ENCODE results near the gene FYB2.

FYB2 gene, protein sequence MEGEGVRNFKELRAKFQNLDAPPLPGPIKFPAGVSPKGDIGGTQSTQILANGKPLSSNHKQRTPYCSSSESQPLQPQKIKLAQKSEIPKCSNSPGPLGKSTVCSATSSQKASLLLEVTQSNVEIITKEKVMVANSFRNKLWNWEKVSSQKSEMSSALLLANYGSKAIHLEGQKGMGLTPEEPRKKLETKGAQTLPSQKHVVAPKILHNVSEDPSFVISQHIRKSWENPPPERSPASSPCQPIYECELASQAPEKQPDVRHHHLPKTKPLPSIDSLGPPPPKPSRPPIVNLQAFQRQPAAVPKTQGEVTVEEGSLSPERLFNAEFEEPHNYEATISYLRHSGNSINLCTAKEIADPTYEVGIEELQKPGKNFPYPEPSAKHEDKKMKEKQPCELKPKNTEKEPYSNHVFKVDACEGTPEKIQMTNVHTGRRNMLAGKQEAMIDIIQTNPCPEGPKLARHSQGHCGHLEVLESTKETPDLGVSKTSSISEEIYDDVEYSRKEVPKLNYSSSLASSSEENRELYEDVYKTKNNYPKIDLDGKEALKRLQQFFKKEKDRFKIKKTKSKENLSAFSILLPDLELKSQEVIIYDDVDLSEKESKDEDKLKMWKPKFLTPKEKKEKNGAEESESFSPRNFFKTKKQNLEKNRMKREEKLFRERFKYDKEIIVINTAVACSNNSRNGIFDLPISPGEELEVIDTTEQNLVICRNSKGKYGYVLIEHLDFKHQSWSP

DNA sequence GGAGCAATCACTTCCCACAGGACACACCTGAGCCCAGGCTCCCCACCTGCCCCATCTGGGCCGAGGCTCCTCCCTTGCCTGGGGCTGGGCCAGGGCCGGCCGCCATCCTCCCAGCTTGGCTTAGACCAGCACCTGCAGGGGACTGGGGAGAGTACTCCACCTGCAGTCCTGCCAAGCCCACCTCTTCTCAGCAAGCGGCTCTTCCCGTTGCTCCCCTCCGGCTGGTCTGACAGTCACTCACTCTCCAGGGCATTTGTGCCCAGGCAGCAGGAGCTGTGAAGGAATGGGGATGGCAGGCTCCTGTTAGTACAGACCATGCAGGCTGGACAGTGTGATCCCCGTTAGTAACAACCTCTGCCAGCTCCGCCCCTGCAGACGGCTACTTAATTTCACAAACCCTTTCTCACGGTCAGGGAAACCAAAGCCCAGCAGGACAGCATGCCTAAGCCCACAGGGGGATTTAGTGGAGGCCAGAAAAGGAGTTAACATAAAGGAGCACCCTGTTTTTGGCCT lies at the start of gene FYB2:
Gene FYB2, minus strand, starts transcription at position 18 of the 513 bp plus-strand sequence. CDS start 114 bp downstream, outside the sequence.
- no peak for DNase-seq

DNA sequence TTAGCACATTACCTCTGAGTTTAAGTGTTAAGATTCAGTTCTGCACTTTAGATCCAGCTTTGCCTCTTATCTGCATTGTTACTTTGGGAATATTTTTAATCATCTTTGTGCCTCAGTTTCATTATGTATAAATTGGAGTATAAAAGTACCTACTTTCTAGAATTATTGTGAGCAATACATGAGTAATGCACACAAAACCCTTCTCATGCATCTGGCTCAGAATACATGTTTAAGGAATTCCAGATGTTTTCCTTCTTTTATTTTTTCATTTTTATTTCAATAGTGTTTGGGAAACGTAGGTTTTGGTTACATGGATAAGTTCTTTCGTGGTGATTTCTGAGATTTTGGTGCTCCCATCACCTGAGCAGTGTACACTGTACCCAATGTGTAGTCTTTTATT lies 49.6 kb upstream of the FYB2 start:
- DNase-seq = no peak

DNA sequence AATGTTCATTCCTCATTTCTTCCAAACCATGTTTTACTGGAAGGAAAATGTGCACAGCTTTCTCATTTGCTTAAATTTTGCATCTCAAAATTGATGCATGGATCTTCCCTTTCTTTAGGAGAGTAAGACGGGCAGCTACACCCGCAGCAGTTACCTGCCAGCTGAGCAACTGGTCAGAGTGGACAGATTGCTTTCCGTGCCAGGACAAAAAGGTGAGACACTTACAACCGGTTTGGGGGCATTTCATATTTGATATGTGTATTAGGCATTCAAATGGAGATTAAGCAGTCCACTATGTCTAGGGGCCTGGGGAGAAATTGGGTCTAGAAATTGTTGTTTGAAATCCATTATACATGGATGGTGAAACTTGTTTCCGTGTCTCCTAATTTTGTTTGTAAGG lies 48.3 kb upstream of the FYB2 start:
- DNase-seq = no peak

DNA sequence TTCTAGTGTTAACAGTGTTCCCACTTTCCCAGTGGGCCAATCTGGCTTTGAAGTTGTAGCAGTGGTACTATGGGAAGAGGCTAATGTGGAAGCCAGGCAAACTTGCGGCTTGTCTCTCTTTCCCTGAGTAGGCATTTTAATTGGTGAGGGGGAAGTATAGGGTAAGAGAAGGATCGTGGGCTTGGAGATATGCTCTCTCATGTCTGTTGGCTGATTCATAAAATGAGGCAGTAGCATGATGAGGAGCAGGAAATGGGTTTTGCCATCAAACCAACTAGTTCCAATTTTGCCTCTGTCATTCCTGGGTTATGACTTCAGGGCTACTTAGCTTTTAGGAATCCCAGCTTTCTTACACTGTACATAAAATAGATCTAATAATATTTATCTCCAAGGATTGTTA lies 47.5 kb upstream of the FYB2 start:
- no peak for DNase-seq

DNA sequence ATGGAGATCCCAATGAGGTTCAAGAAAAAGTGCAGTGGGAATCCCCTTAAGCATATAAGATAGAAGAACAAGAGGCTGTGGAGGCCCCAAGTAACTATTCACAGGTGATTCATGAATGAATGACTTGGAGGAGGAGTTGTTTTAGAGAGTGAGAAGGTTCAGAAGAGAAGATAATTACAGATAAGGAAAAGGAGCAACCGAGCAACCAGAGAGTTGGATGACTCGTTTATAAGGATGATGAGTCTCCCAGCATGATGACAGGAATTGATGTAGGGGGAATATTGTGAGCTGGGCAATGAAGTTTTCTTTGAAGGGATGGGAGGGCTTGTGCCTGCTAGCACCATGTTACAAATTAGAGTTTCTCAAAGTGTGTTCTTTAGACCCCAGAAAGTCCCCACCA lies 45.2 kb upstream of the FYB2 start:
- DNase-seq = no peak

DNA sequence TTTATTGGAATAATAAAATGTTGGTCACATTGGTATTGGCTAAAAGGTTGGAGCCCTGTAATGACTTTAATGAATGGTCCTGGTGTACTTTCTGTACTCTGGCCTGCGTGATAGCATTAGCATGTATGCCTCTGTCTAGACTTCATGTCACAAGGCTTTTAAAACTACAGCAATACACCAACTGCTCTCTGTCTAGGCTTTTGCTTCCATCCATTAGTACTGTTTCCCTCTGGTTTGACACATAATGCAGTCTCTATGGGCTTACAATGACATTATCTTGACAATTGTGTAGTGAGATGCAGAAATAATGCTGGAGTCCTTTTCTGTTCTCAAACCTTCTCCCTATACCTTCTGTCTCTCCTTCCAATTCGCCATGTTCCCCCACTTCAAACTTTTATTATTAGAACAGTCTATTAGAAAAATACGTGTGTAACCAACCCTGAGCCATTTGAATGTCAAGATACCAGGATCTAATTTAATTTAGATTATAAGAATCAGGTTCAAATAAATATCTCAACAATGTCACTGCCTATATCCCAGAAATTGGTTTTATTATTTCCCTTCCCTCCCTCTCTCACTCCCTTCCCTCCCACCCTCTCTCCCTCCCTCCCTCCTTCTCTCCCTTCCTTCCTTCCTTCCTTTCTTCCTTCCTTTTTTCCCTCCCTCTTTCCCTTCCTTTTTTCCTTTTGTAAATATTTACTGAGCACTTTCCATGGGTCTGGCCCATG lies 44.2 kb upstream of the FYB2 start:
- DNase-seq = no peak

DNA sequence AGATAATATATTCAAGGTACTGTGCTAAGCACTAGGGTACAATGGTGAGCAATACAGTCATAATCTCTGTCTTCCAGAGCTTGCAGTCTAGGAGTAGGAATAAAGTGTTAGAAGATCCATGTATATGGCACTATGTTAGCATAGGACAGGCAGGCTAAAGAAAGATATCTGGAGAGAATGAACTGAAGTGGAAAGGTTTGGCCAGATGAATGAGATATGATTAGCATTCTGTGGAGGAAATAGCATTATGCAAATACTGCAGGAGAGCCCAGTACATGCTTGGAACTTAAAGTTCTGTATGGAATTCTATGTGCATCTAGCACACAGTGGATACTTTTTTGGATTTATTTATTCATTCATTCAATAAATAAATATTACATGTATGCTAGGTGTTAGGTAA lies 40.1 kb upstream of the FYB2 start:
- DNase-seq = no peak

DNA sequence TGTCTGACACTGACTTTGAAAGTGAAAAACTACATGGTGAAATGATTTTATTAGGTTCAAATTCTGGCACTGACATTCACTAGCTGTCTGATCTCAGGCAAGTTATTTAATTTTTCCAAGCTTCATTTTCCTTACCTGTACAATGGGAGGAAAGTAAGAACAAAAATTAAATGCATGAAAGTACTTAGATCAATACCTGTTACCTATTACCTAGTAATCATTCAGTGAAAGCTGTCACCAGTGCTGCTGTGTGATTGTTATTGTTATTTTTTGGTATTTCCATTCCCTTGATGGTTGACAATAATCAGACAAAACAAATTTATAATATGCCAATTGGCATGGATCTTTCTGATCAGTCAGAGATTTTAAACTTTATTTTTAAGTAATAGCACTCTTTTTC lies 37.0 kb upstream of the FYB2 start:
- no peak for DNase-seq

DNA sequence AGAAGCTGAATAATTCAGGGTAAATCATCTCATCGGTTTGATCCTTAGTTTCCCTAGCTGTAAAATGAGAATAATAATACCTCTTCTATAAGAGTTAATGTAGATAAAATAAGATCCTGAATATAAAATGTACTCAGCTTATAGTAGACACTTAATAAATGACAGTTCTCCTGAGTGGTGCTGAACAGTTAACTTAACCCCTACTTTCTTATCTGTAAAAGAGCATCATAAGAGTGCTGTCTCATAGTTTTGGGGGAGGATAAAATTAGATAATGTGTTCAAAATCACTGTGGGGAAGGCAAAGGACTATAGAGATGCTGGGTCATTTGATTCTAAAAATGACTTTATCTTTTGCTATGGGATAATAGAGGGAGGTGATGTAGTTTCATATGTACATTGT lies 36.0 kb upstream of the FYB2 start:
- no peak for DNase-seq

DNA sequence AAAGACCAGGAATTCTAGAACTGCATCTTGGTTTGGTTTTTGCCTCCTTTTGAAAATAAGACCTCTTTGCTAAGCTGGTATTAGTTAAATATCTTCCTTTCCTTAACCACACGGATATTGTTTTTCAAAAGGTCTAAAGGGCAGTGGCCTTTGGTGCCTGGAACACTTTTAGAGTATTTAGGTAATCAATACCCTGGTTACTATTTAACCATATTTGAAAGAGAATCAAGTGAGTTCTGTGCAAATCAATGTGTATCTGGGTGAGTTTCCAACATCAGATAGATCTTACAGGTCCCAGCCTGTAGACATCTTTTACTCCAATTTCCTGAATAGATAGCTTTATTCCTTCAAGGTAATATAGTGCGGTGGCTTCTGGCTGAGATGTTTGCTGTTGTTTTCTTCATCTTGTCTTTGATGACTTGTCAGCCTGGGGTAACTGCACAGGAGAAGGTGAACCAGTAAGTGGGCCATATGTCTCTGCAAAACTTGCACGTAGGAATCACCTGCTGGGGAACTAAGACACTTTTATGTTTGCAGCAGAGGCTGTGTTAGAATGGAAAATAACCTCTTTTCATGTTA lies 35.4 kb upstream of the FYB2 start, which contains the start of gene C8A:
Gene C8A, plus strand, starts transcription at position 277 of the 579 bp plus-strand sequence. Its CDS starts 105 bp downstream, at position 382.
- DNase-seq = no peak

DNA sequence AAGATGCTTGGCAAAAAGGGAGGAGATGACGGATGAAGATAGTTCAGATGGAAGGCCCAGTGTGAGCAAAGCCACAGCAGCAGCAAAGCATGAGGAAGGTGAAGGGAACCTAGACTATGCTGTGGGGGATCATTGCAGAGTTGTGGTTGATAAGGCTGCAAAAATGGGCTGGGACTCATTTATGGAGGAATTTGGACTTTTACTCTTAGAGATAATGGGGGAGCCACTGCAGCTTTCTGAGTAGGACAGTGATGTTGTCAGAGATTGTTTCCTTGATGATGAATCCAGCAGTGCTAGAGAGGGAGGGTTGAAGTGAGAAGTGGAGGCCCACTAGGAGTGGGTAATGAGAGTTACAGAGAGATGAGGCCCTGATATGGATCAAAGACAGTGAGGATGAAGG lies 33.3 kb upstream of the FYB2 start:
- DNase-seq = no peak

DNA sequence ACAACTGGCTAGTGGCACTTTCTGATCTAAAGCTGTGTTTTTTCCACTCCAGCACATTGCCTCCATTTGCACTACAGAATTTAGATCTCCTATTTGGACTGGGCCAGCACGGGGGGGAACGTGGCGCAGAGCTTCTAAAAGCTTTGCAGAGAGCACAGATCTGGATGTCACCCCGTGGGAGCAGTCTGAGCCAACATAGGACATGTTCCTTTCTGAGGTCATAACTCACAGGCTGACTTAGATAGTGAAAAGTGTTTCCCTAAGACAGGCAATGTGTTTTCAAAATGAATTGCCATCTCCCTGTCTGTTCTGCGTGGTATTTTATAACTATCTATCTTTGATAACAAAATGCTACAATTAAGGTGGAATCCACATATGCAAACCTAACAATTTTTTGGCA lies 31.7 kb upstream of the FYB2 start:
- DNase-seq = no peak

DNA sequence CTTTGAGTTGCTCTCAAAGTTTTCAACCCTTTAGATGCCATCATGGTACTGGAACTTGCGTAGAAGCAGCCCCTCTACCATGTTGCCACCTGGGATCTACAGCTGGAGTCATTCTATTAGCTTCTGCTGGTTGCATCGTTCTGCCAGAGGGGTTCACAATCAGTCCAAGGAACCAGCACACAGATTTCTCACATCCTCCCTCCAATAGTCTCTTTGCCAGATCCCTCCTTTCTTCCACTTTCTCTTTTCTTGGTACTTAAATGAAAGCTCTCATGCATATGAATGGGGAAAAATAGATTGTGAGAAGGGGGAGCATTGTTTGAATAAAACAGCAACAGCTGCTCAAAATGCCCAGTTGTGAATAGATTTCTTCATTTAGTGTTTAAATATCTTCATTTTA lies 31.2 kb upstream of the FYB2 start:
- DNase-seq = no peak

DNA sequence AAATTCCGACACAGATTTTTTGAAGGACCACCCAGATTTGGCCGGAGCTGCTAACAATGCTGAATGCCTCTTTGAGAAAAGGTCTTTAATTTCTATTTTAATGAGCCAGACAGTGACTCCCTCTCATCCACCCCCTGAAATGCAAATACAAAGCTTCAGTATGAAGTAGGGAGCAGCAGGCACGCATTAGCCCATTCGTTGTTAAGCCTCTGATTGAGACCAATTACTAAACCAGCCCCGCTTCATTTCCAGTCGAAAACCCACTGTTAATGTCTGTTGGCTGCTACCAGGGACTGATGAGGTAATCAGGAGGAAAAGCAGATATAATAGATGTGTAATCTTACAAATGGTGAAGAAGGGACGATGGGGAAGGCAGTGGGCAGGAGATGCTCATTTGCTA lies 30.5 kb upstream of the FYB2 start:
- DNase-seq = no peak

DNA sequence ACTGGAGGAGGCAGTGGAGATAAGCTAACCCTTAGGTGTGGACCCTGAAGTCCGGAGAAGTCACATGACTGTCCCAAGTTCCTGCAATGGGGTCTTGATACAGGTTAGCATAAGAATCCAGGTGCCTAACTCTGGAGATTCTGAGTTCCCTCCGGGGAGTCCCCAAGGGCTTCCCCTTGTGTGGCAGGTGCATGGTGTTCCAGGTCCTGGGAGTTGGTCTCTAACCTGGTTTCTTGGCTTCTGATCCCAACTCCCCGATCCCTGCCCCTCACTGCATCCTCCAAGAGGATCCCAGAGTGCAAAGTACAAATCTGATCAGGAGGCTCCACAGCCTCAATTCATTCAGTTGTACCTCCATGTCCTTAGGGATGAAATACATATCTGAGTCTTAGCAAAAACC lies 26.1 kb upstream of the FYB2 start:
- DNase-seq = no peak

DNA sequence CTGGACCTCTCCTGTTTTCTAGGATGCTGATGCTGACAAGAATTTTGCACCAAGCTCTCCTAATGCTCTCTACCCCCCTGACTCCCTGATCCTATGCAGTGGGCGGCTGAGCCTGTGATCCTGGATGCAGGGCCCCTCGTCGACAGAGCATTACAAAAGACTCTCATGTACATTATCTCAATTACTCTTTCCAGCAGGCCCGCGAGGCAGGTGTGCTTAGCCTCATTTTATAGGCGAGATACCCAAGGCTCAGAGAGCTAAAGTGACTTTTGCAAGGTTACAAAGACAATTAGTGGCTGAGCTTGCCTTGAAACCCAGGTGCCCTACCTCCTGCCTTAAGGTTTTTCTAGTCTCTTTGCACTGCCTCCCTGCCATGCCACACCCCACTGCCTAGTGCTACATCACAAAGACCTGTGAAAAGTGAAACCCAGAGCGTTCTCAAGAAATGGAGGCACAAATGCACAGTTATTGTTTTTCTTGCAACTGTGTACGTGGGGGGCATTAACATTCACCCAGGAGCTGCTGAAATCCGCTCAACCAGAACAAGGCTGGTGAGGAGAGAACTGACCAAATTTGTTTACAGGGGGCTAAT lies 25.4 kb upstream of the FYB2 start:
- DNase-seq = no peak

DNA sequence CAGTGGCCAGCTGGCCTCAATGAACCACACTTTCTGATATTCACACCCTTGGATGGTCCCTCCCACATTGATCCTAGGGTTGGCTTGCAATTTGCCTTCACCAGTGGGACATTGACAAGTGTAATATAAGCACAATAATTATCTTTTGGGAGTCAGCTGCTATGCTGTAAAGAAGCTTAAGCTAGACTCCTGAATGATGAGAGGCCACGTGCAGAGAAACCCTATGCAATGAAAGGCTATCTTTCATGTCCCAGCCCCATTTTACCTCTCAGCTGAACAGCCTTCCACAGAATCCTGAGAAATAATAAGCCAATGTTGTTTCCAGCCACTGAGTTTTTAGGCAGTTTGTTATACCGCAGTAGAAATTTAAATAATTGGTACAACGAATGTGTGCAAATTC lies 24.3 kb upstream of the FYB2 start:
- DNase-seq = no peak

DNA sequence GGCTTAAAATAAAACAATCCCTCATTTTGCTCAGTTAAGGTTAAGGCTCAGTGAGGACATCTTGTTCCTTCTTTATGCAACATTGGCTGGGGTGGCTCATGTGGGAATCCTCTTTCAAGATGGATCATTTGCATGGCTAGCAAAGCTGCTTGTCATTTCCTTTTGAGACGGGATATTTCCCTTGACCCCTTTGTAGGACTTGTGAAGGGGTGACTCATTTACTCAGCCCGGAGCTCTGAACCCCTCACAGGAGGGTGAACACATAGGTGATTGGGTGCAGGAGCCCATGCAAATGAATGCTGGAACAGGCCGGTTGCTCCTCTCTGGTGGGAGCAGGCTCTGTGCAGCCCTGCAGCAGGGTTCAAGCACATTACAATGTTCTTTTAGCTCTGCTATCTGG lies 19.6 kb upstream of the FYB2 start:
- no peak for DNase-seq

DNA sequence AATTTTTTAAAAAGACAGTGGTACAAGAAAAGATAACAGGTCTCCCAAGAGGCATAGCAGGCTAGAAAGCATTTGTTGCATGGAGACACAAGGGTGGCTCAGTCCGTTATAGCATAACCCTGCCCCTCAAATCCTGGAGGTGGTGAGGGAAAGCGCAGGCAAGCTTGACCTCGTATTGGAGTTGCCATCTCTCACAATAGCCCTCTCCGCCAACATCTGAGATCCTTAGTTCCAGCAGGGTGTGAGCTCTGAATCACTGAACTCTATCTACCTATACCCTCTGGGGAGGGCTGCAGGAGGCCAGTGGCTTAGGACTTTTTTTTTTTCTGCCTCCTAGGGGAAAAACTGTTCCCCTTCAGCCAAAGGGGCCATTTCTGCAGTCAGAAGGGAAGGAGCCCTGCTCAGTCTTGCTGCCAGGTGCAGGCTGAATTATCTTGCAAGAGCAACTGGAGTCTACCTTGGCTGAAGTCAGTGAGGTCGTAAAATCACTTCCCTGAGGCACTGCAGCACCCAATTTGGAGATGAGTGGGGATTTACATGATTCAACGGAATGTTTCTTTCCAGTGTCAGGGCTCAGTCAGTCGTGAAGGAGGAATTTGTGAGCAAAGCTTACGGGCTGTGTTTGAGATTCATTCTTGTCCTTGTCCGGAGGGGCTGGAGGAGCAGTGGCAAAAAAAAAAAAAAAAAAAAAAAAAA lies 18.2 kb upstream of the FYB2 start:
- no peak for DNase-seq

DNA sequence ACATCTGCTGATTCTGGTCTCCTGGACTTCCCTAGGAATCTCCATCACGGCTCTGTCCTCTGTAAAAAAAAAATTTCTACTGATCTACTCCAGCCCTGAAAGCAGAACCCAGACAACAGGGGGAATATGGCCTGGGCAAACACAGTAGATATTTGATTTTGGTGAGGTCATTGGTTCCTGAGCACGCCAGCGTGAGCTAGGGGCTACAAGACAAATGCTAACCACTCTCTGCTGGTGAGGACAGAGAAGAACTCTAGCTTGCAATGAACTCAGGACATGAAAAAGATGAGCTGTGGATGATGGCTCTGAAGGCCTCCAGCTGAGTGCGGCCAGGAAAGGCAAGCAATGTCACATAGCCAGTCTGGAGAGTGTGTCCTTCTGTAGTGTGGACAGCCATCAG lies 17.2 kb upstream of the FYB2 start:
- DNase-seq = no peak

DNA sequence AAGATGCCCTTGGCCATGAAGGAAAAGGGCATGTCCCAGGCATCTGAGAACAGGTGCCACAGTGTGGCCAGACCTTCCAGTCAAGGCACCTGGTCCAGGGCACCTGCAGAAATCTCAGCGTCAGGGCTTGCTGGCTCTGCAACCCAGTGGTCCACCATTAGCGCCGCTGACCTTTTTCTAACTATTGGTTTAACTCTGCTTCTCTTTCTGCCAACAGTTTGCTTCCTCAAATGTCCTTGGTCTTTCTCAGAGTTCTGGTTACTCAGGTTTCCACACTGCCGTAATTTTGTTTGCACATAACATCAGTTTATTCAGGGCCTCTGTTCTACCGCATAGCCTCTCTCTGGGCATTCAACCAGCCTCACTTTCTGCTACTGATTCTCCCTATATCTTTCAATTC lies 16.5 kb upstream of the FYB2 start:
- DNase-seq = no peak

Data from CD4-positive, alpha-beta T cell treated with Interleukin-4 for 1 hour (primary cell).